IMR-90 (cell line): Measurements from ENCODE around the gene TMEM82. TPM values are rescaled to one million over a fixed set of nuclear protein-coding genes. Genes with fewer than 3 reads are reported as not detected.
A peak's percentile ranks its signal among the peaks of the same experiment; 100 is the strongest.

Source experiments
- ATAC-seq: fragments of 200-7000 bp; cut with Tn5 transposase; 2 replicates; pipeline ENCODE4 v1.9.1; 2020; ENCODE audit warnings: low read depth, mild to moderate bottlenecking, moderate library complexity
- BruUV-seq: library from RNA; stranded (reverse); fragments of 400-500 nt; replicated peaks from 2 replicates; lab custom pipeline; 2021; lab: Mats Ljungman, UMichigan
- CTCF ChIA-PET: fragments of 300-600 bp; formaldehyde crosslinking; extraction: SDS; loops from one replicate; lab custom pipeline; 2021; ENCODE audit warnings: antibody characterized with exemption; lab: Yijun Ruan, JAX
- POLR2A ChIA-PET: fragments of 300-600 bp; sonication (Branson Sonifier 250); formaldehyde crosslinking; loops from one replicate; lab custom pipeline; 2022; ENCODE audit warnings: antibody characterized with exemption; ENCODE audit not compliant: unreplicated experiment; lab: Charles Lee
- DNase-seq: peaks from one replicate; pipeline ENCODE4 v3.0.0; 2013
- H2AFZ ChIP-seq: replicated peaks from 2 replicates; pipeline ENCODE3; 2013; ENCODE audit warnings: low read length, mild to moderate bottlenecking; ENCODE audit not compliant: poor library complexity
- H2AK5ac ChIP-seq: 2 replicates; pipeline ENCODE4 v1.6.1; 2013; ENCODE audit warnings: low read depth, low read length, inconsistent platforms
- H2AK9ac ChIP-seq: replicated peaks from 2 replicates; pipeline ENCODE3; 2013; ENCODE audit warnings: mild to moderate bottlenecking, low read depth, low read length, moderate library complexity; ENCODE audit not compliant: poor library complexity
- H2BK120ac ChIP-seq: 2 replicates; pipeline ENCODE4 v1.6.1; 2013; ENCODE audit warnings: low read depth, low read length, inconsistent platforms
- H2BK15ac ChIP-seq: 3 replicates; pipeline ENCODE4 v1.6.1; 2013; ENCODE audit warnings: low read depth, low read length, inconsistent platforms
- H2BK20ac ChIP-seq: 2 replicates; pipeline ENCODE4 v1.6.1; 2013; ENCODE audit warnings: low read depth, mild to moderate bottlenecking, inconsistent platforms, low read length, moderate library complexity
- H2BK5ac ChIP-seq: 2 replicates; pipeline ENCODE4 v1.6.1; 2013; ENCODE audit warnings: mild to moderate bottlenecking, low read depth, low read length, inconsistent platforms; ENCODE audit not compliant: poor library complexity, severe bottlenecking
- H3K14ac ChIP-seq: replicated peaks from 2 replicates; pipeline ENCODE4 v1.6.1; 2013; ENCODE audit warnings: low read depth, low read length, inconsistent platforms
- H3K18ac ChIP-seq: 2 replicates; pipeline ENCODE4 v1.6.1; 2013; ENCODE audit warnings: low read depth, low read length, control low read depth
- H3K23ac ChIP-seq: 2 replicates; pipeline ENCODE4 v1.6.1; 2013; ENCODE audit warnings: low read depth, low read length, inconsistent platforms
- H3K27ac ChIP-seq: 2 replicates; pipeline ENCODE4 v1.5.1; 2013; ENCODE audit warnings: mild to moderate bottlenecking, control low read depth, low read length; ENCODE audit not compliant: insufficient read depth
- H3K27me3 ChIP-seq: 2 replicates; pipeline ENCODE4 v1.6.1; 2013; ENCODE audit warnings: low read length; ENCODE audit not compliant: control insufficient read depth, insufficient read depth
- H3K36me3 ChIP-seq: 2 replicates; pipeline ENCODE4 v1.6.1; 2013; ENCODE audit warnings: low read length, mixed read lengths; ENCODE audit not compliant: control insufficient read depth, insufficient read depth
- H3K4ac ChIP-seq: 2 replicates; pipeline ENCODE4 v1.6.1; 2013; ENCODE audit warnings: low read depth, low read length, inconsistent platforms
- H3K4me1 ChIP-seq: 2 replicates; pipeline ENCODE4 v1.6.1; 2013; ENCODE audit warnings: low read length, mixed read lengths; ENCODE audit not compliant: control insufficient read depth, insufficient read depth
- H3K4me2 ChIP-seq: 2 replicates; pipeline ENCODE4 v1.6.1; 2013; ENCODE audit warnings: low read depth, mild to moderate bottlenecking, control low read depth, low read length, moderate library complexity
- H3K4me3 ChIP-seq: 2 replicates; pipeline ENCODE4 v1.5.1; 2013; ENCODE audit warnings: low read depth, mild to moderate bottlenecking, control low read depth, low read length, moderate library complexity; ENCODE audit not compliant: insufficient read depth
- H3K56ac ChIP-seq: 2 replicates; pipeline ENCODE4 v1.6.1; 2013; ENCODE audit warnings: low read length, inconsistent platforms; ENCODE audit not compliant: insufficient read depth; ENCODE audit errors: extremely low read depth
- H3K79me1 ChIP-seq, 2 experiments: 2 replicates each; pipeline ENCODE4 v1.6.1; 2013; ENCODE audit warnings: low read length in 2 of 2, inconsistent platforms in 1 of 2, low read depth in 1 of 2
- H3K9ac ChIP-seq: 2 replicates; pipeline ENCODE4 v1.6.1; 2013; ENCODE audit warnings: low read depth, low read length, control low read depth
- H3K9me1 ChIP-seq: 2 replicates; pipeline ENCODE4 v1.6.1; 2013; ENCODE audit warnings: low read length, inconsistent platforms; ENCODE audit not compliant: insufficient read depth
- H3K9me3 ChIP-seq: 2 replicates; pipeline ENCODE4 v1.6.1; 2013; ENCODE audit warnings: low read length; ENCODE audit not compliant: control insufficient read depth, insufficient read depth
- H4K20me1 ChIP-seq: 2 replicates; pipeline ENCODE4 v1.6.1; 2013; ENCODE audit warnings: low read length, inconsistent platforms; ENCODE audit not compliant: insufficient read depth
- H4K5ac ChIP-seq: 2 replicates; pipeline ENCODE4 v1.6.1; 2013; ENCODE audit warnings: mild to moderate bottlenecking, low read depth, low read length, control low read depth
- H4K8ac ChIP-seq, 2 experiments: 2 replicates each; pipeline ENCODE4 v1.6.1; 2013; ENCODE audit warnings: low read depth in 2 of 2, low read length in 2 of 2, control low read depth in 1 of 2, inconsistent platforms in 1 of 2
- H4K91ac ChIP-seq: 2 replicates; pipeline ENCODE4 v1.6.1; 2013; ENCODE audit warnings: low read depth, low read length, inconsistent platforms; ENCODE audit not compliant: insufficient read depth
- BHLHE40 ChIP-seq: fragments of 150-350 bp; IDR thresholded peaks from 2 replicates; pipeline ENCODE4 v1.6.1; 2016; ENCODE audit warnings: mild to moderate bottlenecking, low read depth, low read length
- CEBPB ChIP-seq: IDR thresholded peaks from 2 replicates; pipeline ENCODE4 v1.6.1; 2012; ENCODE audit warnings: low read depth, low read length, improper control_type of control experiment
- CHD1 ChIP-seq: IDR thresholded peaks from 2 replicates; pipeline ENCODE4 v1.6.1; 2012; ENCODE audit warnings: low read depth, low read length, improper control_type of control experiment
- CTCF ChIP-seq: conservative IDR thresholded peaks from 2 replicates; pipeline ENCODE4 v1.5.1; 2012; ENCODE audit warnings: mild to moderate bottlenecking, low read depth, low read length, improper control_type of control experiment
- ELK1 ChIP-seq: fragments of 150-350 bp; IDR thresholded peaks from 2 replicates; pipeline ENCODE4 v1.6.1; 2016; ENCODE audit warnings: low read depth, mild to moderate bottlenecking, low read length, moderate library complexity, borderline replicate concordance
- FOS ChIP-seq: fragments of 150-350 bp; IDR thresholded peaks from 2 replicates; pipeline ENCODE4 v1.6.1; 2016; ENCODE audit warnings: low read depth, low read length
- MAFK ChIP-seq: IDR thresholded peaks from 2 replicates; pipeline ENCODE4 v1.6.1; 2012; ENCODE audit warnings: low read depth, low read length, improper control_type of control experiment
- MAZ ChIP-seq: IDR thresholded peaks from 2 replicates; pipeline ENCODE4 v1.6.1; 2012; ENCODE audit warnings: low read depth, mild to moderate bottlenecking, low read length, improper control_type of control experiment, moderate library complexity, borderline replicate concordance
- MXI1 ChIP-seq: IDR thresholded peaks from 2 replicates; pipeline ENCODE4 v1.6.1; 2012; ENCODE audit warnings: low read depth, mild to moderate bottlenecking, low read length, moderate library complexity, borderline replicate concordance
- NFE2L2 ChIP-seq: fragments of 150-350 bp; IDR thresholded peaks from 2 replicates; pipeline ENCODE4 v1.6.1; 2016; ENCODE audit warnings: low read depth, mild to moderate bottlenecking, low read length
- POLR2A ChIP-seq: IDR thresholded peaks from 2 replicates; pipeline ENCODE4 v1.6.1; 2012; ENCODE audit warnings: mild to moderate bottlenecking, low read depth, low read length
- RAD21 ChIP-seq: IDR thresholded peaks from 2 replicates; pipeline ENCODE4 v1.6.1; 2012; ENCODE audit warnings: low read length, improper control_type of control experiment
- RCOR1 ChIP-seq: IDR thresholded peaks from 2 replicates; pipeline ENCODE4 v1.6.1; 2012; ENCODE audit warnings: mild to moderate bottlenecking, low read length, improper control_type of control experiment; ENCODE audit not compliant: insufficient replicate concordance
- RFX5 ChIP-seq: IDR thresholded peaks from 2 replicates; pipeline ENCODE4 v1.8.0; 2012; ENCODE audit warnings: low read depth, mild to moderate bottlenecking, low read length, moderate library complexity
- SMC3 ChIP-seq: fragments of 150-350 bp; IDR thresholded peaks from 2 replicates; pipeline ENCODE4 v1.6.1; 2016; ENCODE audit warnings: low read depth, mild to moderate bottlenecking, antibody characterized with exemption, low read length, moderate library complexity
- USF2 ChIP-seq: fragments of 150-350 bp; IDR thresholded peaks from 2 replicates; pipeline ENCODE4 v1.6.1; 2017; ENCODE audit warnings: mild to moderate bottlenecking, antibody characterized with exemption, low read length, low read depth
- WGBS, 2 experiments: methylation state at CpG; one replicate each; pipeline versions ENCODE4 v1.1.5 to v1.1.7; 2013; ENCODE audit warnings: missing lambda C conversion rate in 2 of 2; ENCODE audit not compliant: insufficient read length in 1 of 2; ENCODE audit errors: extremely low coverage in 2 of 2; 5-methylcytosine and 5-hydroxymethylcytosine counted together
- dilution Hi-C: fragments of 300-500 bp; cut with HindIII; formaldehyde crosslinking; loops from one replicate; pipeline ENCODE4 v1.14.3; 2018; ENCODE audit warnings: low sequenced_read_pairs; ENCODE audit not compliant: unreplicated experiment
- in situ Hi-C: fragments of 300-500 bp; cut with MboI; formaldehyde crosslinking; loops from 3 replicates; pipeline ENCODE4 v1.14.3; 2019; ENCODE audit warnings: low sequenced_read_pairs, inconsistent platforms, mixed read lengths
- intact Hi-C: fragments of 100-400 bp; cut with micrococcal nuclease; formaldehyde crosslinking; loops from 2 replicates; pipeline ENCODE4 v1.10.0; 2022
- polyA plus RNA-seq, 3 experiments: library from polyadenylated mRNA; depleted of rRNA; stranded (reverse); fragments of >200 nt; gene quantifications; 2 replicates each; pipeline ENCODE4 v1.2.3, GENCODE V29; 2012; ENCODE audit warnings: low replicate concordance in 1 of 3
- total RNA-seq: library from RNA; depleted of rRNA; stranded (reverse); fragments of >200 nt; gene quantifications from 2 replicates; pipeline ENCODE4 v1.2.3, GENCODE V29; 2012

Gene TMEM82
- total and polyA plus RNA-seq, 2 of the 4 experiments (the other 2 are of a cell fraction), result not detected

- WGBS, 2 experiments, result no CpG with 5 or more reads among the region's 4 CpGs
- BruUV-seq, result no TSS peak
- Histone ChIP-seq H4K8ac (no peak overlapping the region), H3K18ac (no peak overlapping the region), H4K91ac (no peak overlapping the region), H2AK5ac (no peak overlapping the region), H3K79me1 (peaks cover 47 to 71% of the 10 kb centered on the region in 2 experiments), H3K4me2 (no peak overlapping the region), H3K14ac (no peak overlapping the region), H3K9me1 (peaks cover 9% of the 10 kb centered on the region), H3K4ac (no peak overlapping the region), H2BK5ac (no peak overlapping the region), H4K5ac (no peak overlapping the region), H4K20me1 (peaks cover 34% of the 10 kb centered on the region), H2BK15ac (no peak overlapping the region), H2AK9ac (no peak overlapping the region), H3K56ac (no peak overlapping the region), H2AFZ (no peak overlapping the region), H3K27ac (no peak overlapping the region), H3K27me3 (no peaks in the 10 kb centered on the region), H3K23ac (0 out of 2 replicates have a peak overlapping the region, but pooled peaks have one; percentile 8), H3K4me1 (peaks cover 6% of the 10 kb centered on the region; the same call in 1 of the 2 replicates), H3K9ac (no peak overlapping the region), H3K36me3 (peaks cover 4% of the 10 kb centered on the region; the same call in 1 of the 2 replicates), H2BK120ac (no peak overlapping the region), H3K4me3 (no peak overlapping the region), H3K9me3 (no peaks in the 10 kb centered on the region), H2BK20ac (no peak overlapping the region)
- in situ Hi-C loops, result no loop called here
- CTCF ChIA-PET, result interaction anchor here (0.6 to 1.2 kb wide), 2 partner anchors 24 to 354 kb away, joined by 4 to 5 read pairs; no protein-coding TSS in a partner anchor
- ATAC-seq (no peak), DNase-seq (no peak)
- POLR2A ChIA-PET, result no interaction called here
- dilution Hi-C loops, result no loop called here
- intact Hi-C loops, result no loop called here
- no peak for TF ChIP-seq RFX5
- TF ChIP-seq RAD21, result no peak
- no peak for TF ChIP-seq BHLHE40
- TF ChIP-seq RCOR1, result no peak
- no peak for TF ChIP-seq USF2
- no peak for TF ChIP-seq ELK1
- TF ChIP-seq MAFK, result no peak
- no peak for TF ChIP-seq MXI1
- no peak for TF ChIP-seq CHD1
- no peak for TF ChIP-seq SMC3
- TF ChIP-seq CTCF, result no peak
- no peak for TF ChIP-seq NFE2L2
- TF ChIP-seq MAZ, result no peak
- TF ChIP-seq FOS, result no peak
- no peak for TF ChIP-seq CEBPB
- no peak for TF ChIP-seq POLR2A
These were observed 33.1 kb upstream of the TMEM82 start for GRCh38 chr1:15709226-15709625.
